Body of pancreas (tissue), 4 donors: Measurements from ENCODE around the gene RLN2.
"Not testable (repeated sequence)": the region's sequence is repeated elsewhere in the genome, so short reads cannot be mapped to it uniquely, and the experiment has no call there.

ENCODE experiments used
- POLR2A ChIP-seq, 3 donors: fragments of 450-650 bp; IDR thresholded peaks; one replicate each; pipeline ENCODE4 v1.6.1; 2016; ENCODE audit warnings: antibody characterized with exemption in 3 of 3, mild to moderate bottlenecking in 2 of 3
- TF ChIP-seq, protein P1 (sequence below), 7 experiments: fragments of 450-650 bp in 4 of 7; fragments of 200-600 bp in 3 of 7; sonication (generic) in 3 of 7; IDR thresholded peaks; one replicate each; pipeline ENCODE4 v1.5.1; 2016 to 2019; ENCODE audit warnings: antibody characterized with exemption in 7 of 7

DNA sequence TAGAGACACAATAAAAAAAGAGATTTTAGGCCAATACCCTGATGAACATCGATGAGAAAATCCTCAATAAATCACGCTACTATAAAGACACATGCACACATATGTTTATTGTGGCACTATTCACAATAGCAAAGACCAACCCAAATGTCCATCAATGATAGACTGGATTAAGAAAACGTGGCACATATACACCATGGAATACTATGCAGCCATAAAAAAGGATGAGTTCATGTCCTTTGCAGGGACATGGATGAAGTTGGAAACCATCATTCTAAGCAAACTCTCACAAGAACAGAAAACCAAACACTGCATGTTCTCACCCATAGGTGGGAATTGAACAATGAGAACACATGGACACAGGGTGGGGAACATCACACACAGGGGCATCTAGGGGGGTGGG, 26.8 kb upstream of the RLN2 start:
- TF ChIP-seq, protein P1, sequence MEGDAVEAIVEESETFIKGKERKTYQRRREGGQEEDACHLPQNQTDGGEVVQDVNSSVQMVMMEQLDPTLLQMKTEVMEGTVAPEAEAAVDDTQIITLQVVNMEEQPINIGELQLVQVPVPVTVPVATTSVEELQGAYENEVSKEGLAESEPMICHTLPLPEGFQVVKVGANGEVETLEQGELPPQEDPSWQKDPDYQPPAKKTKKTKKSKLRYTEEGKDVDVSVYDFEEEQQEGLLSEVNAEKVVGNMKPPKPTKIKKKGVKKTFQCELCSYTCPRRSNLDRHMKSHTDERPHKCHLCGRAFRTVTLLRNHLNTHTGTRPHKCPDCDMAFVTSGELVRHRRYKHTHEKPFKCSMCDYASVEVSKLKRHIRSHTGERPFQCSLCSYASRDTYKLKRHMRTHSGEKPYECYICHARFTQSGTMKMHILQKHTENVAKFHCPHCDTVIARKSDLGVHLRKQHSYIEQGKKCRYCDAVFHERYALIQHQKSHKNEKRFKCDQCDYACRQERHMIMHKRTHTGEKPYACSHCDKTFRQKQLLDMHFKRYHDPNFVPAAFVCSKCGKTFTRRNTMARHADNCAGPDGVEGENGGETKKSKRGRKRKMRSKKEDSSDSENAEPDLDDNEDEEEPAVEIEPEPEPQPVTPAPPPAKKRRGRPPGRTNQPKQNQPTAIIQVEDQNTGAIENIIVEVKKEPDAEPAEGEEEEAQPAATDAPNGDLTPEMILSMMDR (IDR thresholded peaks at IDR 0.05): not testable (repeated sequence)
- not testable (repeated sequence) for TF ChIP-seq POLR2A (IDR thresholded peaks at IDR 0.05)
